ENCODE data around the gene ATP4B.
"Not testable (repeated sequence)": the region's sequence is repeated elsewhere in the genome, so short reads cannot be mapped to it uniquely, and the experiment has no call there.

The ATP4B gene

DNA sequence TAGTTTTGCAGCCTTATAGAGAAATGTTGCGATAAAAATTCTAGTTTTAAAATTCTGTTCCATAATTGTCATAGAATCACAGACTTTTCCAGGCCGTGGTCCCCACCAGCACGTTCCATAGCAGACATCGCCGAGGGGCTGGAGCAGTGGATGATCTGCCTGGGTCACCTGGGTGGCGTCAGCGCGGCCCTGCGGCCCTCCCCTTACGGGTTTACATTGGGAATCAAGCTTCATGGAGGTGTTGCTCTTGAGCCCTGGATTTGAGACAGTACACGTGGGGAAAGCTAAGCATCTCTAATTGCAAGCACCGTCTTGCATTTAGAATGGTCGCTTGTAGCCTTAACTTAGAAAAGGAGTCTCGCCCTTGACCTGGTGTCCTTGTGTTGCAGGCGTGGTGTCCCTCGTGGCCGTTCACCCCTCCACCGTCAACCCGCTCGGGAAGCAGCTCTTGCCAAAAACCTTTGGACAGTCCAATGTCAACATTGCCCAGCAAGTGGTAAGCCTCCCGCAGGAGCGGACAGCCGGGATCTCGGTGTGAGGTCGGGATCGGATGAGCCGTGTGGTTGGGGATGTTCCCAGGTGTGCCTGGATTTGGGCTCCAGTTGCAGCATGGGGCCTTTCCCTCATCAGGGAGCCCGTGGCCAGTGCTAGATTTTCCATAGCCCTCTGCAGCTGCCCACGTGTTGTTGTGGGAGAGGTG is 35.1 kb downstream of the ATP4B start:
- no peak for TF ChIP-seq POLR2AphosphoS5 (IDR thresholded peaks at IDR 0.05; ENCODE audit: low read depth, low read length)
- TF ChIP-seq TAF1 (IDR thresholded peaks at IDR 0.05; ENCODE audit: low read depth, low read length), result no peak
- TF ChIP-seq PAX5 (IDR thresholded peaks at IDR 0.05; ENCODE audit: insufficient read depth, low read length, severe bottlenecking), result no peak
- no peak for TF ChIP-seq SPI1 (IDR thresholded peaks at IDR 0.05; ENCODE audit: low read depth, low read length)
- TF ChIP-seq POU2F2 (IDR thresholded peaks at IDR 0.05; ENCODE audit: low read depth, low read length), result no peak
- no peak for TF ChIP-seq POLR2A (IDR thresholded peaks at IDR 0.05; ENCODE audit: low read depth, low read length)
- no peak for DNase-seq (ENCODE audit: insufficient read length, low spot score)
- no peak for FAIRE-seq

DNA sequence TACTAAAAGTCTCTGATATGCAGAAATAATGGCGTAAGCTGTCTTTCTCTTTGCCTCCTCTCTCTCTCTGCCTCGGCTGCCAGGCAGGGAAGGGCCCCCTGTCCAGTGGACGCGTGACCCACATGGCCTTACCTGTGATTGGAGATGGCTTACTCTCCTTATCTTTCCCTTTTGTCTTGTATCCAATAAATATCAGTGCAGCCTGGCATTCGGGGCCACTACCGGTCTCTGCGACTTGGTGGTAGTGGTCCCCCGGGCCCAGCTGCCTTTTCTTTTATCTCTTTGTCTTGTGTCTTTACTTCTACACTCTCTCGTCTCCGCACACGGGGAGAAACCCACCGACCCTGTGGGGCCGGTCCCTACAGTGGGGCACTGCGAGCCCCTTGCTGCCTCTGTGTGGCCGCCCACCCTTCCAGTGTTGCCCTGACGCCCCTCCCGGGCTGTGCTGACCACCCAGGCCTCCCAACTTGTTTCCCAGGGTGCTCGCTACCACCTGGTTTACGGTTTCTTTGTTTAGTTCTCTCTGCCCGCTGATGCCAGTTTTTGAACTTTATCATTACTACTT is 35.9 kb downstream of the ATP4B start:
- DNase-seq (ENCODE audit: insufficient read length, low spot score); FAIRE-seq: not testable (repeated sequence)

DNA sequence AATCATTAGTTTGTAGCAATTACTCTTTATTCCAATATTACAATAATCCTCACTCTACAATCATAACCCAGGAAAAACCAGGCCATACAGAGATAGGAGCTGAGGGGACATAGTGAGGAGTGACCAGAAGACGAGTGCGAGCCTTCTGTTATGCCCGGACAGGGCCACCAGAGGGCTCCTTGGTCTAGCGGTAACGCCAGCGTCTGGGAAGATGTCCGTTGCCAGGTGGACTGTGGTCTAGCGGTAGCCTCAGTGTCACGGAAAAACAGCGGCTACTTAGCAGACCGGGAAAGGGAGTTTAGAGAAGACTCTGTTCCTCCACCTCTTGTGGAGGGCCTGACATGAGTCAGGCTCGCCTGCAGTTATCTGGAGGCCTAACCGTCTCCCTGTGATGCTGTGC is 36.5 kb downstream of the ATP4B start:
- not testable (repeated sequence) for FAIRE-seq; DNase-seq (ENCODE audit: insufficient read length, low spot score)

DNA sequence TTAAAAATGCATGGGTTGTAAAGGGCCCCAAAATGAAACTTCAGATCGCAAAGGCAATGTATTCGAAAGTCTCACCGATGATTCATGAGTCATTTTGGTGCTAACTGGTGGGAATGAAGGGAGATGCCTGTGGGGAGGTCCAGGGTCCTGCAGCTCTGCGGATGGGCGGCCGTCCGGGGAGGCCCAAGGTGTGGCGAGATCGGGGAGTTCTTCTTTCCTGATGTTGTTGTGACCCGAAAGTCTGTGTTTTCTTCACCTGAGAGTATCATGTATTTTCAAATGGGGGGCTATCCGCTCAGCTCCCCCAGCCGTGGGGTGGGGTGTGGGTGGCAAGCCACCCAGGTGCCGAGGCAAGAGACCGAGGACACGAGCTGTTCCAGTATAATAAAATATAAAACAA is 37.0 kb downstream of the ATP4B start:
- FAIRE-seq, result no peak
- no peak for DNase-seq (ENCODE audit: insufficient read length, low spot score)
- TF ChIP-seq POLR2AphosphoS5 (IDR thresholded peaks at IDR 0.05; ENCODE audit: low read depth, low read length) (no peak), PAX5 (IDR thresholded peaks at IDR 0.05; ENCODE audit: insufficient read depth, low read length, severe bottlenecking) (no peak), POU2F2 (IDR thresholded peaks at IDR 0.05; ENCODE audit: low read depth, low read length) (no peak), SPI1 (IDR thresholded peaks at IDR 0.05; ENCODE audit: low read depth, low read length) (no peak), POLR2A (IDR thresholded peaks at IDR 0.05; ENCODE audit: low read depth, low read length) (no peak), TAF1 (IDR thresholded peaks at IDR 0.05; ENCODE audit: low read depth, low read length) (no peak)

DNA sequence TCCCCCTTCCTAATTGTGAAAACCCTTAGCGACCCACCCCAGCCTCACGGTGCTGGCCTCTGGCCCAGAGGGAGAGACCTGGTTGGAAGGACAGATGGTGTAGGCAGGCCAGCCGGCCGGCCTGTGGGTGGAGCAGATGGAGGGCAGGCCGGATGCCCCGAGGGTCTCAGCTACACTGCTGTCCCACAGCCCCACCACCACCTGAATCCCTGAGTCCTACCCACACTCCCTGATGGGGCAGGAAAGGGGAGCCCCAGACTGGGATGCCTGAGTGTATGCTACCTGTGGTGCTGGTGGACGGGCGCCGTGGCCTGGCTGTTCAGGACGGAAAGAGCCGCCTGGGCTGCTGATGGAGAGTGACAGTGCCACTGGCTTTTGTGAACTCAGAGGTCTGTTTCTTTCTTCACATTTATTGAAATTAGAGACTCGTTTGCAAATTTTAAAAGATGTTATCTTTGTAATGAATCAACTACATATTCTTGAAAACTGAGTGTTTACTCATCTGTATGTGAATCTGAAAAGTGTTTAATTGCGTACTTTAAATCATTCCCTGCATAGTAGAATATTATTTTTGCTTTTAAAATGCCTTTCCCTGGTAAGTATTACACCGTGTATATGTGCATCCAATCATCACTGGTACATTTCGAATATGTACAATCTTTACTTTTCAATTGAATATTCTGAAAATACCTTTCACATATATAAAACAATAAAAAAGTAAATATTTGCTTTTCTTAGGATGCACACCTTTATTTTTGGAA is 37.8 kb downstream of the ATP4B start:
- DNase-seq (ENCODE audit: insufficient read length, low spot score) (no peak), FAIRE-seq (no peak)
- TF ChIP-seq POU2F2 (IDR thresholded peaks at IDR 0.05; ENCODE audit: low read depth, low read length), result no peak
- no peak for TF ChIP-seq SPI1 (IDR thresholded peaks at IDR 0.05; ENCODE audit: low read depth, low read length)
- TF ChIP-seq TAF1 (IDR thresholded peaks at IDR 0.05; ENCODE audit: low read depth, low read length), result no peak
- no peak for TF ChIP-seq POLR2A (IDR thresholded peaks at IDR 0.05; ENCODE audit: low read depth, low read length)
- no peak for TF ChIP-seq PAX5 (IDR thresholded peaks at IDR 0.05; ENCODE audit: insufficient read depth, low read length, severe bottlenecking)
- TF ChIP-seq POLR2AphosphoS5 (IDR thresholded peaks at IDR 0.05; ENCODE audit: low read depth, low read length), result no peak

DNA sequence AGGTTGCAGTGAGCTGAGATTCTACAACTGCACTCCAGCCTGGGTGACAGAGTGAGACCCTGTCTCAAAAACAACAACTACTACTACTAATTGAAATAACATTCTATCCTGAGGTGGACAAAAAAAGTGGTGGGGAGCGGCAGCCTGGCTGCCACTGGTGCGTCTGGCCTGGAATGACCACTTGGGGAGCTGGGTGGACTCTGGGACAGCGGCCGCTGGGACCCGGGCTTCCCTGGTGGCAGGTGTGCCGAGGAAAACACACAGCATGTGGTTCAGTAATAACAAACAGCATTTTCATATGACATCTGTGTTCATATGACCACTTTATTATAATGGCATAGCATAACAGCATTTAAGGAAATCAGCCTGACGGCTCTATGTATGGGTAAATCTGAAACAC is 39.5 kb downstream of the ATP4B start:
- no peak for FAIRE-seq
- DNase-seq (ENCODE audit: insufficient read length, low spot score), result no peak
- TF ChIP-seq SPI1 (IDR thresholded peaks at IDR 0.05; ENCODE audit: low read depth, low read length) (no peak), POU2F2 (IDR thresholded peaks at IDR 0.05; ENCODE audit: low read depth, low read length) (no peak), POLR2AphosphoS5 (IDR thresholded peaks at IDR 0.05; ENCODE audit: low read depth, low read length) (no peak), POLR2A (IDR thresholded peaks at IDR 0.05; ENCODE audit: low read depth, low read length) (no peak), PAX5 (IDR thresholded peaks at IDR 0.05; ENCODE audit: insufficient read depth, low read length, severe bottlenecking) (no peak), TAF1 (IDR thresholded peaks at IDR 0.05; ENCODE audit: low read depth, low read length) (no peak)

DNA sequence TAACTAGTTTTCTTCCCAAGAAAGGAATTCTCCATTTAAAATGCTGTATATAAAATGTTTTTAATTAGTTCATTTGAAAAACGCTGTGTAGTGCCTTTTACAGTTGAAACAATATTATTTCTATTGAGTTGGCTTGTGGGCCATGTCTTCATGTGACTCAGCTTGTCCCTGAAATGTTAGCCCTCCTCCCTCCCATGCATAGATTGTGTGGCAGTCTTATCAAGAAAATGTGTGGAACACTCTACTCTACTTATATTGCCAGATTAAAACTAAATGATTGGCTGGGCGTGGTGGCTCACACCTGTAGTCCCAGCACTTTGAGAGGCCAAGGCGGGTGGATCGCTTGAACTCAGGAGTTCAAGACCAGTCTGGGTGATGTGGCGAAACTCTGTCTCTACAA is 40.0 kb downstream of the ATP4B start:
- FAIRE-seq, result no peak
- no peak for DNase-seq (ENCODE audit: insufficient read length, low spot score)
- no peak for TF ChIP-seq POU2F2 (IDR thresholded peaks at IDR 0.05; ENCODE audit: low read depth, low read length)
- no peak for TF ChIP-seq TAF1 (IDR thresholded peaks at IDR 0.05; ENCODE audit: low read depth, low read length)
- no peak for TF ChIP-seq PAX5 (IDR thresholded peaks at IDR 0.05; ENCODE audit: insufficient read depth, low read length, severe bottlenecking)
- TF ChIP-seq SPI1 (IDR thresholded peaks at IDR 0.05; ENCODE audit: low read depth, low read length), result no peak
- no peak for TF ChIP-seq POLR2AphosphoS5 (IDR thresholded peaks at IDR 0.05; ENCODE audit: low read depth, low read length)
- no peak for TF ChIP-seq POLR2A (IDR thresholded peaks at IDR 0.05; ENCODE audit: low read depth, low read length)

DNA sequence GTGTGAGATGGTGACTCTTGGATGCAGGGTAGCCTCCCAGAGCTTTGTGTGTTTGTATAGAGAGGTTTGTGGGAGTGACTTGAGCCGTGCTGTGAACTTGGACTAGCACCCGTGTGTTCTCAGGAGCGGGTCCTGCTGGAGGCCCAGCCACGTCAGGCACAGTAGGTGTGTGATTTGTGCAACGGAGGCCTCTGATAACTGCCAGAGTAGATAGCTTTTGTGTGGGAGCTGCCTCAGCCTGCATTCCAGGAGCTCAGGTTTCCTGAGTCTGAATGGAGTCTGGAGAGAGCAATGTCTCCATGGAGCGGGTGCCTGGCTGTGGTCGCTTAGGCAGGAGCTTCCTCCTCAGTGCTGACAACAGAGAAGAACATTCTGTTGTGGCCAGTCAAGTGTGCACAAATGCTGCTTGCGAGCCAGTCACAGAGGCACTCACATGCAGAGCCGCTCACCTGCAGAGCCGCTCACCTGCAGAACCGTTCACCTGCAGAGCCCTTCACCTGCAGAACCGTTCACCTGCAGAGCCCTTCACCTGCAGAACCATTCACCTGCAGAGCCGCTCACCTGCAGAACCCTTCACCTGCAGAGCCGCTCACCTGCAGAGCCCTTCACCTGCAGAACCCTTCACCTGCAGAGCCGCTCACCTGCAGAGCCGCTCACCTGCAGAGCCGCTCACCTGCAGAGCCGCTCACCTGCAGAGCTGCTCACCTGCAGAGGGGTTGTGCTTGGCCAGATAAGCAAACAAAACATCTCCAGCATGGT is 40.8 kb downstream of the ATP4B start:
- TF ChIP-seq SPI1 (IDR thresholded peaks at IDR 0.05; ENCODE audit: low read depth, low read length) (no peak), PAX5 (IDR thresholded peaks at IDR 0.05; ENCODE audit: insufficient read depth, low read length, severe bottlenecking) (no peak), POU2F2 (IDR thresholded peaks at IDR 0.05; ENCODE audit: low read depth, low read length) (no peak), TAF1 (IDR thresholded peaks at IDR 0.05; ENCODE audit: low read depth, low read length) (no peak), POLR2AphosphoS5 (IDR thresholded peaks at IDR 0.05; ENCODE audit: low read depth, low read length) (no peak), POLR2A (IDR thresholded peaks at IDR 0.05; ENCODE audit: low read depth, low read length) (no peak)
- no peak for DNase-seq (ENCODE audit: insufficient read length, low spot score)
- no peak for FAIRE-seq

DNA sequence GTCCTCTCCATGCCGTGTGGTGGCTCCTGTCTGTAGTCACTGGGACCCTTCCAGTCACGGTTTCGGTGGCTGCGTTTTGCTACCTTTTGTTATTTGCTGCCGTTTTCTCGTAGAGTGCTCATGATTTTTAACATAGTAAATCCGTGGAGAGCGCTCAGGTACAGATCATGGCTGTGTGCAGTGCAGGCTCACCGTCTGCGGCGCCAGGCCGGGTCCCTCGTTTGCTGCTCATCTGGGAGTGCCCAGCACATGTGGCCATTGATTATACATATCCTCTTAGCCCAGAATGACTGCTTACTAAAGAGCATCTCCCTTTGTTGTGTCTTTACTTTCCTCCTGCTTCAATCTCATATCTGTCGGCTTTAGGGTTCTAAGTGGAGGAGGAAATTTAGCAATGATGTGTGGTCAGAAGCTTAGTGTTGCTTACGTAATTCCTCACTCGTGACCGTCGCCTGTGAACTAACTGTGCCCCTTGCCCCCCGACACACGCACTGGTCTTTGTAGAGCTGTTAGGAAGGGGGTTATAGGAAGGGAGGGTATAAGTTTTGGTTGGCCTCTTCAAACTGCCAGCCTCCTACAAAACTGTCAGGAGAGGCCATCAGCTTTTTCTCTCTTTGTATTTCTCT is 41.6 kb downstream of the ATP4B start:
- FAIRE-seq (no peak), DNase-seq (ENCODE audit: insufficient read length, low spot score) (no peak)
- TF ChIP-seq PAX5 (IDR thresholded peaks at IDR 0.05; ENCODE audit: insufficient read depth, low read length, severe bottlenecking), result no peak

Measured in GM12891 (cell line).